K562 (cell line): ENCODE results near the gene AIRE.

Experiments
- CTCF ChIP-seq, 3 experiments: IDR thresholded peaks in 2 of 3; conservative IDR thresholded peaks in 1 of 3; 2 replicates each; pipeline ENCODE4 v1.5.1; 2011 to 2012; ENCODE audit warnings: low read length in 3 of 3, mild to moderate bottlenecking in 3 of 3, control low read depth in 2 of 3, improper control_type of control experiment in 1 of 3, inconsistent platforms in 1 of 3, low read depth in 1 of 3, mixed read lengths in 1 of 3, moderate library complexity in 1 of 3; ENCODE audit not compliant: insufficient read depth in 2 of 3
- EGR1 ChIP-seq: fragments of 450-650 bp; conservative IDR thresholded peaks from 2 replicates; pipeline ENCODE4 v1.6.1; 2017; ENCODE audit warnings: mild to moderate bottlenecking
- HDAC6 ChIP-seq: IDR thresholded peaks from 2 replicates; pipeline ENCODE4 v1.6.1; 2012; ENCODE audit warnings: low read depth, mild to moderate bottlenecking, control low read depth, inconsistent platforms, low read length, moderate library complexity
- HMG20B ChIP-seq: fragments of 250-450 bp; sonication (Bioruptor Pico); IDR thresholded peaks from 2 replicates; pipeline ENCODE4 v1.5.0; 2021; ENCODE audit warnings: mild to moderate bottlenecking
- MTA3 ChIP-seq: fragments of 450-650 bp; formaldehyde crosslinking; IDR thresholded peaks from 2 replicates; pipeline ENCODE4 v1.6.1; 2017; ENCODE audit warnings: mild to moderate bottlenecking, borderline replicate concordance
- MXI1 ChIP-seq: IDR thresholded peaks from 2 replicates; pipeline ENCODE4 v1.6.1; 2011; ENCODE audit warnings: low read depth, mild to moderate bottlenecking, improper control_type of control experiment, low read length
- PTRF ChIP-seq: fragments of 450-650 bp; IDR thresholded peaks from 2 replicates; pipeline ENCODE4 v1.6.1; 2016; ENCODE audit warnings: mild to moderate bottlenecking, missing genetic modification characterization, missing compliant biosample characterization
- RBM17 ChIP-seq: fragments of 200-400 bp; formaldehyde crosslinking; IDR thresholded peaks from 2 replicates; pipeline ENCODE4 v1.6.1; 2017; ENCODE audit warnings: low read depth, mild to moderate bottlenecking, low read length, borderline replicate concordance
- TAF1 ChIP-seq: IDR thresholded peaks from 2 replicates; pipeline ENCODE4 v1.6.1; 2011; ENCODE audit warnings: mild to moderate bottlenecking, low read length, moderate library complexity; ENCODE audit not compliant: insufficient read depth, control insufficient read depth, severe bottlenecking; ENCODE audit errors: extremely low read depth
- ZNF175 ChIP-seq: fragments of 200-800 bp; sonication (Bioruptor generic); IDR thresholded peaks from 2 replicates; pipeline ENCODE4 v1.6.1; 2016; ENCODE audit warnings: low read depth, mild to moderate bottlenecking, missing genetic modification characterization, missing compliant biosample characterization
- TF ChIP-seq, protein P1 (sequence below): sonication (generic); formaldehyde crosslinking; IDR thresholded peaks from 2 replicates; pipeline ENCODE4 v1.8.1; 2023; ENCODE audit warnings: missing genetic modification reagents, mild to moderate bottlenecking, borderline replicate concordance

DNA sequence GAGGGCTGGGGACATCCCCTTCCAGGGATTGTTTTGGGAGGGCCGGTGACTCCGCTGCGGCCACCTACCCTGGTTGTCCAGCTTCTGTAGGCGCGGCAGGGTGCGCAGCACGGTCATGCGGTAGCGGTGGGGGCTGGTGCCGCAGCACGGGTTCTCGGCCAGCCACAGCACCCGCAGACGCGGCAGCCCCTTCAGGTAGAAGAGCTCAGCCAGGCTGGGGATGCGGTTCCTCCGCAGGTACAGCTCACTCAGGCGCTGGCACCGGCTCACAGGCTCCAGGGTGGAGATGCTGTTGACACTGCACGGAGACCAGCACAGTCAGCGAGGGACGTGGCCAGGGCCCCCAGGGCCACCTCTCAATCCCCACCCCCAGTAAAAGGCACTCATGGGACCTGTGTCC is 47.3 kb downstream of the AIRE start:
- TF ChIP-seq, protein P1, sequence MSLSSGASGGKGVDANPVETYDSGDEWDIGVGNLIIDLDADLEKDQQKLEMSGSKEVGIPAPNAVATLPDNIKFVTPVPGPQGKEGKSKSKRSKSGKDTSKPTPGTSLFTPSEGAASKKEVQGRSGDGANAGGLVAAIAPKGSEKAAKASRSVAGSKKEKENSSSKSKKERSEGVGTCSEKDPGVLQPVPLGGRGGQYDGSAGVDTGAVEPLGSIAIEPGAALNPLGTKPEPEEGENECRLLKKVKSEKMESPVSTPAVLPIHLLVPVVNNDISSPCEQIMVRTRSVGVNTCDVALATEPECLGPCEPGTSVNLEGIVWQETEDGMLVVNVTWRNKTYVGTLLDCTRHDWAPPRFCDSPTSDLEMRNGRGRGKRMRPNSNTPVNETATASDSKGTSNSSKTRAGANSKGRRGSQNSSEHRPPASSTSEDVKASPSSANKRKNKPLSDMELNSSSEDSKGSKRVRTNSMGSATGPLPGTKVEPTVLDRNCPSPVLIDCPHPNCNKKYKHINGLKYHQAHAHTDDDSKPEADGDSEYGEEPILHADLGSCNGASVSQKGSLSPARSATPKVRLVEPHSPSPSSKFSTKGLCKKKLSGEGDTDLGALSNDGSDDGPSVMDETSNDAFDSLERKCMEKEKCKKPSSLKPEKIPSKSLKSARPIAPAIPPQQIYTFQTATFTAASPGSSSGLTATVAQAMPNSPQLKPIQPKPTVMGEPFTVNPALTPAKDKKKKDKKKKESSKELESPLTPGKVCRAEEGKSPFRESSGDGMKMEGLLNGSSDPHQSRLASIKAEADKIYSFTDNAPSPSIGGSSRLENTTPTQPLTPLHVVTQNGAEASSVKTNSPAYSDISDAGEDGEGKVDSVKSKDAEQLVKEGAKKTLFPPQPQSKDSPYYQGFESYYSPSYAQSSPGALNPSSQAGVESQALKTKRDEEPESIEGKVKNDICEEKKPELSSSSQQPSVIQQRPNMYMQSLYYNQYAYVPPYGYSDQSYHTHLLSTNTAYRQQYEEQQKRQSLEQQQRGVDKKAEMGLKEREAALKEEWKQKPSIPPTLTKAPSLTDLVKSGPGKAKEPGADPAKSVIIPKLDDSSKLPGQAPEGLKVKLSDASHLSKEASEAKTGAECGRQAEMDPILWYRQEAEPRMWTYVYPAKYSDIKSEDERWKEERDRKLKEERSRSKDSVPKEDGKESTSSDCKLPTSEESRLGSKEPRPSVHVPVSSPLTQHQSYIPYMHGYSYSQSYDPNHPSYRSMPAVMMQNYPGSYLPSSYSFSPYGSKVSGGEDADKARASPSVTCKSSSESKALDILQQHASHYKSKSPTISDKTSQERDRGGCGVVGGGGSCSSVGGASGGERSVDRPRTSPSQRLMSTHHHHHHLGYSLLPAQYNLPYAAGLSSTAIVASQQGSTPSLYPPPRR (CRISPR knock-in tag) = no peak
- TF ChIP-seq MXI1 (no peak), HDAC6 (no peak), EGR1 (no peak), HMG20B (CRISPR knock-in tag) (no peak), PTRF (tag) (no peak), CTCF (IDR thresholded peaks at IDR 0.05 in 2 of 3, conservative IDR thresholded peaks at IDR 0.05 in 1 of 3; ENCODE audit: insufficient read depth in 2 of 3, low read depth in 1 of 3, low read length in 3 of 3) (no peak), MTA3 (no peak), TAF1 (no peak), ZNF175 (CRISPR knock-in tag) (no peak), RBM17 (no peak)
